ENCODE data around the gene FBLN2. TPM values are rescaled to one million over a fixed set of nuclear protein-coding genes. Genes with fewer than 3 reads are reported as not detected.

The FBLN2 gene
- total RNA-seq, 2 experiments from 2014 or later = 0.35 TPM; not detected in 1

GRCh38 chr3:13530241-13531009 lies 18.5 kb upstream of the FBLN2 start:
- no peak for DNase-seq
- Mint-ChIP-seq H3K36me3 (no peaks in the 10 kb centered on the region), H3K9me3 (ENCODE audit: low read depth) (no peaks in the 10 kb centered on the region), H3K27ac (no peak overlapping the region), H3K4me3 (no peak overlapping the region), H3K4me1 (no peaks in the 10 kb centered on the region), H3K27me3 (peaks cover 42% of the 10 kb centered on the region)
- no peak for ATAC-seq
- CTCF ChIA-PET = interaction anchor here (1.3 to 1.4 kb wide), 2 partner anchors 17 to 117 kb away, joined by 3 read pairs; no protein-coding TSS in a partner anchor

GRCh38 chr3:13532085-13532484 lies 16.8 kb upstream of the FBLN2 start:
- H3K4me1 Mint-ChIP-seq = peaks cover 8% of the 10 kb centered on the region
- H3K27me3 Mint-ChIP-seq = peaks cover 53% of the 10 kb centered on the region
- H3K9me3 Mint-ChIP-seq (ENCODE audit: low read depth) = no peaks in the 10 kb centered on the region
- CTCF ChIA-PET = no interaction called here
- DNase-seq = no peak
- H3K4me3 Mint-ChIP-seq = no peak overlapping the region
- H3K36me3 Mint-ChIP-seq = no peaks in the 10 kb centered on the region
- H3K27ac Mint-ChIP-seq = no peak overlapping the region
- no peak for ATAC-seq

GRCh38 chr3:13532631-13533030 lies 16.3 kb upstream of the FBLN2 start:
- Mint-ChIP-seq H3K4me3 (no peak overlapping the region), H3K36me3 (no peaks in the 10 kb centered on the region), H3K9me3 (ENCODE audit: low read depth) (peaks cover 3% of the 10 kb centered on the region), H3K27me3 (peaks cover 55% of the 10 kb centered on the region), H3K27ac (no peak overlapping the region), H3K4me1 (peaks cover 13% of the 10 kb centered on the region)
- CTCF ChIA-PET = no interaction called here
- no peak for DNase-seq
- ATAC-seq = no peak

- CTCF ChIA-PET = interaction anchor here (1.2 to 1.6 kb wide), 2 partner anchors 114 to 123 kb away, joined by 3 to 5 read pairs; no protein-coding TSS in a partner anchor
- H3K9me3 Mint-ChIP-seq (ENCODE audit: low read depth) = peaks cover 3% of the 10 kb centered on the region
- no peak for DNase-seq
- no peak for ATAC-seq
- H3K36me3 Mint-ChIP-seq = no peaks in the 10 kb centered on the region
- H3K27me3 Mint-ChIP-seq = peaks cover 53% of the 10 kb centered on the region
- no peak overlapping the region for H3K4me3 Mint-ChIP-seq
- H3K27ac Mint-ChIP-seq = no peak overlapping the region
- H3K4me1 Mint-ChIP-seq = peaks cover 18% of the 10 kb centered on the region
These were observed 15.0 kb upstream of the FBLN2 start for GRCh38 chr3:13533885-13534301.

GRCh38 chr3:13535526-13535875 lies 13.4 kb upstream of the FBLN2 start:
- Mint-ChIP-seq H3K36me3 (no peaks in the 10 kb centered on the region), H3K9me3 (ENCODE audit: low read depth) (peaks cover 3% of the 10 kb centered on the region), H3K4me3 (no peak overlapping the region), H3K27ac (no peak overlapping the region), H3K4me1 (peaks cover 18% of the 10 kb centered on the region), H3K27me3 (peaks cover 51% of the 10 kb centered on the region)
- CTCF ChIA-PET = interaction anchor here (1.4 kb wide), 1 partner anchor 113 kb away, joined by 4 read pairs; no protein-coding TSS in a partner anchor
- no peak for DNase-seq
- no peak for ATAC-seq

GRCh38 chr3:13535905-13536304 lies 13.0 kb upstream of the FBLN2 start:
- H3K4me1 Mint-ChIP-seq = peaks cover 19% of the 10 kb centered on the region
- peaks cover under 1% of the 10 kb centered on the region for H3K36me3 Mint-ChIP-seq

GRCh38 chr3:13536432-13536831 lies 12.5 kb upstream of the FBLN2 start:
- no peak for ATAC-seq
- Mint-ChIP-seq H3K4me1 (peaks cover 24% of the 10 kb centered on the region), H3K27me3 (peaks cover 48% of the 10 kb centered on the region), H3K4me3 (no peak overlapping the region), H3K9me3 (ENCODE audit: low read depth) (peaks cover 6% of the 10 kb centered on the region), H3K27ac (no peak overlapping the region), H3K36me3 (peaks cover 1% of the 10 kb centered on the region)
- CTCF ChIA-PET = interaction anchor here (1.4 kb wide), 1 partner anchor 112 kb away, joined by 4 read pairs; no protein-coding TSS in a partner anchor
- no peak for DNase-seq

More at GRCh38 chr3:13535905-13536304, 13.0 kb upstream of the FBLN2 start:
- Mint-ChIP-seq H3K27ac (no peak overlapping the region), H3K9me3 (ENCODE audit: low read depth) (peaks cover 3% of the 10 kb centered on the region), H3K4me3 (no peak overlapping the region), H3K27me3 (peaks cover 49% of the 10 kb centered on the region)
- ATAC-seq = no peak
- CTCF ChIA-PET = interaction anchor here (1.4 kb wide), 1 partner anchor 112 kb away, joined by 4 read pairs; no protein-coding TSS in a partner anchor
- DNase-seq = no peak

GRCh38 chr3:13536832-13537231 lies 12.1 kb upstream of the FBLN2 start:
- Mint-ChIP-seq H3K27me3 (peaks cover 47% of the 10 kb centered on the region), H3K27ac (no peak overlapping the region), H3K36me3 (peaks cover 1% of the 10 kb centered on the region), H3K9me3 (ENCODE audit: low read depth) (peaks cover 7% of the 10 kb centered on the region), H3K4me1 (peaks cover 26% of the 10 kb centered on the region), H3K4me3 (no peak overlapping the region)
- CTCF ChIA-PET = interaction anchor here (1.4 kb wide), 1 partner anchor 111 kb away, joined by 4 read pairs; no protein-coding TSS in a partner anchor
- ATAC-seq (no peak), DNase-seq (no peak)

GRCh38 chr3:13537244-13537908 lies 11.5 kb upstream of the FBLN2 start:
- H3K27ac Mint-ChIP-seq = no peak overlapping the region
- peaks cover 49% of the 10 kb centered on the region for H3K27me3 Mint-ChIP-seq
- H3K36me3 Mint-ChIP-seq = peaks cover 4% of the 10 kb centered on the region
- H3K4me1 Mint-ChIP-seq = peaks cover 29% of the 10 kb centered on the region
- DNase-seq = no peak
- peaks cover 9% of the 10 kb centered on the region for H3K9me3 Mint-ChIP-seq (ENCODE audit: low read depth)
- H3K4me3 Mint-ChIP-seq = no peak overlapping the region
- ATAC-seq = no peak
- CTCF ChIA-PET = no interaction called here

GRCh38 chr3:13537909-13538296 lies 11.0 kb upstream of the FBLN2 start:
- DNase-seq = no peak
- peaks cover 4% of the 10 kb centered on the region for H3K36me3 Mint-ChIP-seq
- no peak overlapping the region for H3K27ac Mint-ChIP-seq
- peaks cover 52% of the 10 kb centered on the region for H3K27me3 Mint-ChIP-seq
- H3K4me3 Mint-ChIP-seq = no peak overlapping the region
- CTCF ChIA-PET = no interaction called here
- peaks cover 29% of the 10 kb centered on the region for H3K4me1 Mint-ChIP-seq
- peak; percentile 42 for ATAC-seq
- H3K9me3 Mint-ChIP-seq (ENCODE audit: low read depth) = peaks cover 9% of the 10 kb centered on the region

- DNase-seq = no peak
- Mint-ChIP-seq H3K27ac (no peak overlapping the region), H3K9me3 (ENCODE audit: low read depth) (peaks cover 9% of the 10 kb centered on the region), H3K4me1 (peaks cover 29% of the 10 kb centered on the region), H3K27me3 (peaks cover 49% of the 10 kb centered on the region), H3K36me3 (peaks cover 4% of the 10 kb centered on the region), H3K4me3 (no peak overlapping the region)
- CTCF ChIA-PET = interaction anchor here (1.6 kb wide), 1 partner anchor 109 kb away, joined by 3 read pairs; no protein-coding TSS in a partner anchor
- ATAC-seq = no peak
These were observed 10.2 kb upstream of the FBLN2 start for GRCh38 chr3:13538520-13539291.

- peaks cover 34% of the 10 kb centered on the region for H3K4me1 Mint-ChIP-seq
- H3K27ac Mint-ChIP-seq = no peak overlapping the region
- H3K27me3 Mint-ChIP-seq = peaks cover 48% of the 10 kb centered on the region
- no peak overlapping the region for H3K4me3 Mint-ChIP-seq
- H3K36me3 Mint-ChIP-seq = peaks cover 4% of the 10 kb centered on the region
- ATAC-seq (no peak), DNase-seq (no peak)
- peaks cover 9% of the 10 kb centered on the region for H3K9me3 Mint-ChIP-seq (ENCODE audit: low read depth)
- CTCF ChIA-PET = interaction anchor here (1.6 kb wide), 1 partner anchor 109 kb away, joined by 3 read pairs; no protein-coding TSS in a partner anchor
These were observed 9.7 kb upstream of the FBLN2 start for GRCh38 chr3:13539292-13539638.

GRCh38 chr3:13539671-13540070 lies 9.3 kb upstream of the FBLN2 start:
- H3K4me3 Mint-ChIP-seq = no peak overlapping the region
- peaks cover 9% of the 10 kb centered on the region for H3K9me3 Mint-ChIP-seq (ENCODE audit: low read depth)
- H3K27ac Mint-ChIP-seq = no peak overlapping the region
- CTCF ChIA-PET = interaction anchor here (1.6 kb wide), 2 partner anchors 11 to 109 kb away, joined by 3 to 4 read pairs; no protein-coding TSS in a partner anchor
- peaks cover 4% of the 10 kb centered on the region for H3K36me3 Mint-ChIP-seq
- DNase-seq = no peak
- peaks cover 38% of the 10 kb centered on the region for H3K4me1 Mint-ChIP-seq
- ATAC-seq = no peak
- H3K27me3 Mint-ChIP-seq = peaks cover 44% of the 10 kb centered on the region

All from activated CD8-positive, alpha-beta memory T cell treated with anti-CD3 and anti-CD28 coated beads, Interleukin-2, amount 10 ng/mL, durations not matched to agents 7 days and 5 days (primary cell).